B cell (primary cell): ENCODE measurements around the gene EPB41. TPM values are rescaled to one million over a fixed set of nuclear protein-coding genes. Genes with fewer than 3 reads are reported as not detected.

Source experiments
- ATAC-seq: fragments of 200-7000 bp; cut with Tn5 transposase; one replicate; pipeline ENCODE4 v1.10.0; 2021; ENCODE audit warnings: low read depth, mild to moderate bottlenecking, moderate number of reproducible peaks, moderate library complexity
- CTCF ChIA-PET: fragments of 350-600 bp; sonication (Branson Sonifier 250); formaldehyde crosslinking; loops from one replicate; lab custom pipeline; 2021; ENCODE audit warnings: antibody characterized with exemption, inconsistent platforms; lab: Charles Lee
- POLR2A ChIA-PET: fragments of 350-600 bp; sonication (Branson Sonifier 250); formaldehyde crosslinking; loops from one replicate; lab custom pipeline; 2021; ENCODE audit warnings: antibody characterized with exemption; lab: Charles Lee
- DNase-seq: peaks from one replicate; pipeline ENCODE4 v3.0.0; 2013
- H2AFZ ChIP-seq: 2 replicates; pipeline ENCODE4 v1.6.1; 2012; ENCODE audit warnings: mild to moderate bottlenecking, low read depth, low read length; ENCODE audit not compliant: insufficient read depth, poor library complexity, severe bottlenecking
- H3K27ac ChIP-seq, 2 donors: 1 replicate in 1 of 2; 2 replicates in 1 of 2; pipeline ENCODE4 v1.5.1; 2012 to 2013; ENCODE audit warnings: low read length in 2 of 2, mild to moderate bottlenecking in 2 of 2, moderate library complexity in 1 of 2
- H3K27me3 ChIP-seq, 4 experiments: fragments of 200-600 bp in 1 of 4; sonication (generic) in 1 of 4; replicated peaks in 1 of 4; 1 replicate in 2 of 4; 2 replicates in 2 of 4; pipeline versions ENCODE4 v1.6.1 to v1.7.0; 2013 to 2016; ENCODE audit warnings: low read length in 3 of 4, mild to moderate bottlenecking in 2 of 4, mixed read lengths in 1 of 4, moderate library complexity in 1 of 4; ENCODE audit not compliant: insufficient read depth in 4 of 4, control insufficient read depth in 3 of 4; ENCODE audit errors: control extremely low read depth in 1 of 4
- H3K36me3 ChIP-seq, 2 experiments: replicated peaks in 1 of 2; 1 replicate in 1 of 2; 2 replicates in 1 of 2; pipeline versions ENCODE4 v1.6.1 to v1.7.1; 2013; ENCODE audit warnings: low read length in 1 of 2; ENCODE audit not compliant: insufficient read depth in 2 of 2, control insufficient read depth in 1 of 2; ENCODE audit errors: control extremely low read depth in 1 of 2, extremely low read depth in 1 of 2
- H3K4me1 ChIP-seq, 2 donors: fragments of 200-600 bp in 1 of 2; sonication (generic) in 1 of 2; 1 replicate in 1 of 2; 2 replicates in 1 of 2; pipeline versions ENCODE4 v1.5.1 to v1.6.1; 2013 to 2017; ENCODE audit warnings: low read length in 2 of 2; ENCODE audit not compliant: control insufficient read depth in 2 of 2, insufficient read depth in 2 of 2
- H3K4me2 ChIP-seq: replicated peaks from 2 replicates; pipeline ENCODE3; 2012; ENCODE audit warnings: mild to moderate bottlenecking, low read depth, low read length; ENCODE audit not compliant: poor library complexity, severe bottlenecking
- H3K4me3 ChIP-seq, 5 experiments: fragments of 200-600 bp in 1 of 5; sonication (generic) in 1 of 5; 1 replicate in 3 of 5; 2 replicates in 2 of 5; pipeline versions ENCODE4 v1.5.1 to v1.7.0; 2011 to 2016; ENCODE audit warnings: low read length in 4 of 5, mild to moderate bottlenecking in 4 of 5, low read depth in 2 of 5, control low read depth in 1 of 5, moderate library complexity in 1 of 5; ENCODE audit not compliant: insufficient read depth in 1 of 5; ENCODE audit errors: control extremely low read depth in 1 of 5, extremely low read depth in 1 of 5
- H3K79me2 ChIP-seq: fragments of 200-600 bp; sonication (generic); one replicate; pipeline ENCODE4 v1.6.0; 2016; ENCODE audit warnings: low read length; ENCODE audit not compliant: control insufficient read depth, insufficient read depth
- H3K9ac ChIP-seq: fragments of 200-600 bp; sonication (generic); 2 replicates; pipeline ENCODE4 v1.6.1; 2017; ENCODE audit warnings: mild to moderate bottlenecking, low read length, moderate library complexity
- H3K9me3 ChIP-seq, 3 donors: one replicate each; pipeline versions ENCODE4 v1.6.1 to v1.7.1; 2013; ENCODE audit warnings: low read length in 2 of 3; ENCODE audit not compliant: control insufficient read depth in 2 of 3, insufficient read depth in 1 of 3; ENCODE audit errors: control extremely low read depth in 1 of 3
- H4K20me1 ChIP-seq: 2 replicates; pipeline ENCODE4 v1.6.0; 2012; ENCODE audit warnings: mild to moderate bottlenecking, low read length; ENCODE audit not compliant: insufficient read depth, control insufficient read depth, poor library complexity, severe bottlenecking
- H3K27ac Mint-ChIP-seq: one replicate; pipeline ENCODE4 v1.8.0; 2021; ENCODE audit warnings: mixed read lengths
- H3K27me3 Mint-ChIP-seq: one replicate; pipeline ENCODE4 v1.8.0; 2021; ENCODE audit warnings: mixed read lengths
- H3K4me1 Mint-ChIP-seq: one replicate; pipeline ENCODE4 v1.8.0; 2021; ENCODE audit warnings: mixed read lengths
- H3K4me3 Mint-ChIP-seq: one replicate; pipeline ENCODE4 v1.8.0; 2021; ENCODE audit warnings: mixed read lengths
- H3K9me3 Mint-ChIP-seq: one replicate; pipeline ENCODE4 v1.8.0; 2022; ENCODE audit warnings: mixed read lengths; ENCODE audit not compliant: insufficient read depth
- CTCF ChIP-seq: fragments of 200-600 bp; IDR thresholded peaks from one replicate; pipeline ENCODE4 v1.8.0; 2022; ENCODE audit warnings: antibody characterized with exemption, mild to moderate bottlenecking
- EZH2 ChIP-seq: IDR thresholded peaks from 2 replicates; pipeline ENCODE4 v1.6.1; 2012; ENCODE audit warnings: borderline replicate concordance, low read depth, mild to moderate bottlenecking, moderate library complexity, low read length; ENCODE audit not compliant: insufficient read depth, poor library complexity, severe bottlenecking
- WGBS: methylation state at CpG from one replicate; pipeline ENCODE4 v1.1.5; 2013; ENCODE audit warnings: missing lambda C conversion rate; ENCODE audit not compliant: insufficient coverage; 5-methylcytosine and 5-hydroxymethylcytosine counted together
- intact Hi-C: fragments of 100-400 bp; cut with micrococcal nuclease; formaldehyde crosslinking; loops from one replicate; pipeline ENCODE4 v1.10.0; 2022
- polyA plus RNA-seq: library from polyadenylated mRNA; depleted of rRNA; stranded (reverse); fragments of >200 nt; gene quantifications from 2 replicates; pipeline ENCODE4 v1.2.3, GENCODE V29; 2012
- total RNA-seq, 2 donors: library from RNA; stranded (reverse); fragments of 120-200 nt in 1 of 2; gene quantifications; 1 replicate in 1 of 2; 2 replicates in 1 of 2; pipeline versions ENCODE4 v1.2.3 to v1.2.4, GENCODE V29; 2013 to 2022

Gene EPB41
- total and polyA plus RNA-seq, 2 donors (not counting 1 experiment from before 2014, with no cell fraction given): 45.8 to 186 TPM

DNA sequence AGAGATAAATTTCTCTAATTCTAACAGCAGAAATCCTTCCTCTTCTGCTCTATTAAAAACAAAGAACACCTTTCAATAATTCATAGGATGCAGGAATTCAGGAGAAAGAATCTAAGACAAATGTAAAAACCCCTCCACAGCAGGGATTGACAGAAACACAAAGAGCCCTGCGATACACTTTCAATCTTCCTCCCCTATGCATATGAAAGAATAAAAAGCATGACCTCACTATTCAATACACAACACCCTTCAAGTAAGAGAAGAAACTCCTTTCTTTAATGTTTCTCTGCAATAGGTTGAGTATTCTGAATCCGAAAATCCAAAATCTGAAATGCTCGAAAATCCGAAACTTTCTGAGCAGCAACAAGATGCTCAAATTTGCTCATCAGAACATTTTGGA is 250.2 kb downstream of the EPB41 start:
- Histone ChIP-seq H2AFZ (no peak overlapping the region), H3K27me3 (no peaks in the 10 kb centered on the region), H4K20me1 (peaks cover 92% of the 10 kb centered on the region), H3K79me2 (peaks cover 86% of the 10 kb centered on the region), H3K4me1 (peaks cover 0 to under 1% of the 10 kb centered on the region in 2 donors), H3K4me2 (no peak overlapping the region), H3K27ac (no peak overlapping the region), H3K4me3 (no peak overlapping the region), H3K9me3 (no peaks in the 10 kb centered on the region), H3K9ac (no peak overlapping the region), H3K36me3 (peaks cover 27 to 56% of the 10 kb centered on the region in 2 experiments)
- intact Hi-C loops: no loop called here
- no peak for ATAC-seq
- TF ChIP-seq CTCF (no peak), EZH2 (no peak)
- WGBS: 100% methylated on average over 1 of the region's 4 CpGs
- Mint-ChIP-seq H3K4me3 (no peak overlapping the region), H3K4me1 (peaks cover 18% of the 10 kb centered on the region), H3K27ac (no peak overlapping the region), H3K27me3 (no peaks in the 10 kb centered on the region), H3K9me3 (no peaks in the 10 kb centered on the region)
- DNase-seq: no peak
- CTCF ChIA-PET: no interaction called here
- POLR2A ChIA-PET: no interaction called here

- WGBS: 76% methylated on average over 8 of the region's 9 CpGs
- no peak overlapping the region for H3K4me2 ChIP-seq
- Mint-ChIP-seq H3K27me3 (no peaks in the 10 kb centered on the region), H3K9me3 (no peaks in the 10 kb centered on the region), H3K4me1 (peaks cover 34% of the 10 kb centered on the region), H3K4me3 (no peak overlapping the region), H3K27ac (no peak overlapping the region)
- intact Hi-C loops: no loop called here
- peaks cover 99% of the 10 kb centered on the region for H4K20me1 ChIP-seq
- POLR2A ChIA-PET: no interaction called here
- H3K4me3 ChIP-seq: no peak overlapping the region
- no peak overlapping the region for H2AFZ ChIP-seq
- H3K4me1 ChIP-seq: peaks cover 12 to 19% of the 10 kb centered on the region in 2 donors
- peaks cover 96% of the 10 kb centered on the region for H3K79me2 ChIP-seq
- DNase-seq: no peak
- H3K9me3 ChIP-seq: no peaks in the 10 kb centered on the region
- no peak for TF ChIP-seq EZH2
- TF ChIP-seq CTCF: no peak
- peaks cover 26 to 51% of the 10 kb centered on the region in 2 experiments for H3K36me3 ChIP-seq
- H3K9ac ChIP-seq: no peak overlapping the region
- no peak overlapping the region for H3K27ac ChIP-seq
- no peaks in the 10 kb centered on the region for H3K27me3 ChIP-seq
- no peak for ATAC-seq
- CTCF ChIA-PET: interaction anchor here (1.8 to 1.9 kb wide), 2 partner anchors 16 to 36 kb away, joined by 4 to 6 read pairs; partner anchors contain the start of gene SRSF4
Observed at GRCh38 chr1:29166291-29166878, 252.0 kb downstream of the EPB41 start.
